GM12801 (cell line): ENCODE measurements around the gene ITGB4.

ENCODE experiments used
- CTCF ChIP-seq: IDR thresholded peaks from one replicate; pipeline ENCODE4 v1.5.1; 2011; ENCODE audit warnings: control low read depth; ENCODE audit not compliant: insufficient read length; ENCODE audit errors: extremely low read depth

The ITGB4 gene

GRCh38 chr17:75751676-75752404 lies 30.6 kb downstream of the ITGB4 start:
- TF ChIP-seq CTCF = no peak

DNA sequence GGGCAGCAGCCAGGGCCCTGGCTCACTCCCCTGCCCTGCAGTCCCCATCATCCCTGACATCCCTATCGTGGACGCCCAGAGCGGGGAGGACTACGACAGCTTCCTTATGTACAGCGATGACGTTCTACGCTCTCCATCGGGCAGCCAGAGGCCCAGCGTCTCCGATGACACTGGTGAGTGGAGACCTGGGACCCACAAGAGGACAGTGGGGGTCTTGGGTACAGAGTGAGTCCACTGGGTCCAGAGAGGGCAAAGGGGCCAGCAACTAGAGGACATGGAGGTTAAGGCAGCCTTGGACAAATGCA lies 31.1 kb downstream of the ITGB4 start:
- TF ChIP-seq CTCF = no peak

GRCh38 chr17:75752802-75753513 lies 31.7 kb downstream of the ITGB4 start:
- TF ChIP-seq CTCF = no peak

DNA sequence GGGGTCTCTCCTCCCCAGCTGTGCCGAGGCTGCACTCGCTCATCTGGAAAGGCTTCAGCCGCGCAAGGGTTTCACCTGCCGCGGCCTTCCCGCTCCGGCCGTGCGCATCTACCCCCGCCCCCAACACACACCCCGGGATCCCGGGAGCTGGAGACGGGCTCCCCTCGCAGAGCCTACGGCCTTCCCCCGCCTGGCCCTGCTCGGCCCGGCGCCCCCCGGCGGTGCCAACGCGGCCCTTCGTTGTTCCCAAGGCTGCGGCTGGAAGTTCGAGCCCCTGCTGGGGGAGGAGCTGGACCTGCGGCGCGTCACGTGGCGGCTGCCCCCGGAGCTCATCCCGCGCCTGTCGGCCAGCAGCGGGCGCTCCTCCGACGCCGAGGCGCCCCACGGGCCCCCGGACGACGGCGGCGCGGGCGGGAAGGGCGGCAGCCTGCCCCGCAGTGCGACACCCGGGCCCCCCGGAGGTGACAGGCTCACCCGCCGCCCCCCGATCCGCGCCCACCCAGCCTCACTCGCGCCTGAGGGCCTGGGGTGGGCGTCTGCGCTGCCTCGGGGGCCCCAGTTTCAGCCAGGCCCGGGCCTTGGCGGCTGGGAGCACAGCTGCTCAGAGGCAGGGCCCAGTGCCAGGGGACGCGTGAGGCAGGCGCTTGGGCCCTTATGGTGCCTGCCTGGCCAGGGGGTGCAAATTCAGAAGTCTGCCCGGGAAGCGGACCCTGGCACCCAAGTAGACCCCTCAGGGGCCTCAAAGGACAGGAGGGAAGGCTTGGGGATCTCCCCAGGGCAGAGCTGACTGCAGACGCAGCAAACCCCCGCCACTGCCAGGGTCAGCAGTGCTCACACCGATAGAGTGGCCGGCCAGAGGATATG lies 32.5 kb downstream of the ITGB4 start:
- TF ChIP-seq CTCF = no peak

GRCh38 chr17:75754378-75755204 lies 33.3 kb downstream of the ITGB4 start:
- no peak for TF ChIP-seq CTCF

- TF ChIP-seq CTCF = no peak
Measured at GRCh38 chr17:75755205-75755901, 34.1 kb downstream of the ITGB4 start.
